HG03457 (cell line): ENCODE results near the gene YIPF3.
"Not testable (repeated sequence)": the region's sequence is repeated elsewhere in the genome, so short reads cannot be mapped to it uniquely, and the experiment has no call there.

Source experiments
- ATAC-seq: cut with Tn5 transposase; IDR thresholded peaks from one replicate; pipeline ENCODE4 v1.9.1; 2021; ENCODE audit warnings: moderate number of reproducible peaks; ENCODE audit not compliant: unreplicated experiment

Gene YIPF3

DNA sequence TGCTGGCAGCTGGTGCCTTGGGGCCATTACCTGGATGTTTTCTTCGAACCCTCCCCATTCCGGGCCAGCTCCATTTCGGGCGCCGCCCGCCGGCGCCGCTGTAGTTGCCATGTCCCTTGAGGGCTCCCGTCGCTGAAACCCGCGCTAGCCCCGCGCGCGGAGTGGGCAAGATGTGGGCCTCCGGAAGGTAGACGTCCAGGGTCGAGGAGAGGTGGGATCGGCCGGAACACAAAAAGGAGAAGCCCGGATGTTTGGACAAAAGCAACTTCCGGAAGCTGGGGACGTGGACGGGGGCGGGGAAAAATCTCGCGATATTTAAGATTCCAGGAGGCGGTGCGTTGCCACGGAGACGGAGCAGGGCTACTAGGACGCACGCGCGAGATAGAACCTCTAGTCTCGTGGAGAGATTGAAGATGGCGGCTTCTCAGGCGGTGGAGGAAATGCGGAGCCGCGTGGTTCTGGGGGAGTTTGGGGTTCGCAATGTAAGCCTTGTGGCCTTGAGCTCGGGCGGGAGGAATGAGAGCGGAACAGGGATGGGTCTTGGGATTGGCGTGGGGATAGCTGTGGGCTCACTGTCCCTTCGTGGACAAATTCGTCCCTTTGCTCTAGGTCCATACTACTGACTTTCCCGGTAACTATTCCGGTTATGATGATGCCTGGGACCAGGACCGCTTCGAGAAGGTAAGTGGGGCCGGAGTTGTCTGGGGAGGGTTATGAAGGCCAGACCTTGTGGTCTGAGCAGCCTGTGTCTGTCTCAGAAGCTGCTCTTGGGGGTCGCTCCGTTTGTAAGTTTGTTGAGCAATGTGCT is at the start of gene YIPF3, which contains the start of gene POLR1C:
Gene YIPF3, minus strand, starts transcription at position 230 of the 808 bp plus-strand sequence. Its CDS starts 119 bp downstream, at position 111.
Gene POLR1C, plus strand, starts transcription at position 393 of the 808 bp plus-strand sequence. Its CDS starts 21 bp downstream, at position 414.
- peak; percentile 78 for ATAC-seq

DNA sequence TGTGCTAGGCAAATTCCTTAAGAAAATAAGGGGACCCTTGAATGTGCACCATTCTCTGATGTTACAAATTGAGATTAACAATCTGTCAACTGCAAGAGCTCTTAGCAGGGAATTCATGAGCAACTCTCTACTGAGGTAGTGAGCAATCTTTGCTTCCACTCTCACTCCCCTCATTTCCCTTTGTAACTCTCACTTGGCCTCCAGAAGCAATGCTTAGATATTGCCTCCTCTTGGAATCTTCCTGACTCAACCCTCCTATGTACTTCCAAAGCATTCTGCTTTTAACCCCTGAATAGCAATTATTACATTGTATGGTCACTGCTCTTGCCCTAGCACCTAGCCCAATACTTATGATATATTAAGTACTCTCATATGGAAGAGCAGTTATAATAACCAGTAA is 42.6 kb upstream of the YIPF3 start:
- no peak for ATAC-seq

DNA sequence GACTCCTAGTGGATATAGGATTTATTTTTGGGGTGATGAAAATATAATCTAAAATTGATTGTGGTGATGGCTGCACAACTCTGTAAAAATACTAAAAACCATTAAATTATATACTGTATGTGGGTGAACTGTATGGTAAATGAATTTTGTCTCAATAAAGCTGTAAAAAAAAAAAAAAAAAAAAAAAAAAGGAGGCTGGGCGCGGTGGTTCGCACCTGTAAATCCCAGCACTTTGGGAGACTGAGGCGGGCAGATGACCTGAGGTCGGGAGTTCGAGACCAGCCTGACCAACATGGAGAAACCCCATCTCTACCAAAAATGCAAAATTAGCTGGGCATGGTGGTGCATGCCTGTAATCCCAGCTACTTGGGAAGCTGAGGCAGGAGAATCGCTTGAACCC is 40.9 kb upstream of the YIPF3 start:
- ATAC-seq = not testable (repeated sequence)

- ATAC-seq = no peak
Observed at GRCh38 chr6:43547222-43547621, 30.5 kb upstream of the YIPF3 start.

GRCh38 chr6:43544461-43544860 is 27.7 kb upstream of the YIPF3 start:
- no peak for ATAC-seq

DNA sequence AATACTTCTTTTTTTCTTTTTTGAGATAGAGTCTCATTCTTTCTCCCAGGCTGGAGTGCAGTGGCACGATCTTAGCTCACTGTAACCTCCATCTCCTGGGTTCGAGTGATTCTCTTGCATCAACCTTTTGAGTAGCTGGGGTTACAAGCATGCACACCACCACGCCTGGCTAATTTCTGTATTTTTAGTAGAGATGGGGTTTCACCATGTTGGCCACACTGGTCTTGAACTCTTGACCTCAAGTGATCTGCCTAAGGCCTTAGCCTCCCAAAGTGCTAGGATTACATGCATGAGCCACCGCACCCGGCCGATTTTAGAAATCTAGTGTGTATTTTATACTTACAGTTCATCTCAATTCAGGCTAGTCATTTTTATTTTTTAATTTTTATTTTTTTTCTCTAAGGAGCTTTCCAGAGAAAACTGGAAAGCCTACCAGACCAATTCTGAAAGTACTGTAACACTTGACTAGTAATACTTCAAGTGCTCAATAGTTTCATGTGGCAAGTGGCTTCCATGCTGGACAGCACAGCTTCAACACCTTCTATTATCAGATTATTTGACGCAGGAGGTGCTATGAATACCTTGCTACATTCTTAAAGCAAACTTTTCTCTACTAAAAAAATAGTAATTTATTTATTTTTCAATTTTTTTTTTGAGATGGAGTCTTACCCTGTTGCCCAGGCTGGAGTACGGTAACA is 25.2 kb upstream of the YIPF3 start:
- ATAC-seq = no peak

GRCh38 chr6:43540507-43540906 is 23.8 kb upstream of the YIPF3 start:
- ATAC-seq = no peak

DNA sequence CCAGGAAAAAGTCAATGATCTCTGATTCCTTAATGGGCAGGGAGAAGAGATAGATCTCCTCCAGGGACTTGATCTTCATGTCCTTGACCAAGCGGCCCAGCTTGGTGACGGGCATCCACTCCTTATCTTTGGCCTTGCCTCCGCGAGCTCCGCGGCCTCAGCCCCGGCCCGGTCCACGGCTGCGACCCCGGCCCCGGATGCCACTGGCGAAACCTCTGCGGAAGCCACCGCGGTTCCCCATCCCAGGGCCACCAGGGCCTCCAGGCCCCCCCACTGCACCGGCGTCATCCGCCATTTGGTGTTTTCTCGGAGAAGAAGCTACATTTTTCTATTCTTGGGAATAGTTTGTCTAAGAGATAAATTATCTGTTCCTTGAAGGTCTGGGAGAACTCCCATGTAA is 22.7 kb upstream of the YIPF3 start:
- not testable (repeated sequence) for ATAC-seq

DNA sequence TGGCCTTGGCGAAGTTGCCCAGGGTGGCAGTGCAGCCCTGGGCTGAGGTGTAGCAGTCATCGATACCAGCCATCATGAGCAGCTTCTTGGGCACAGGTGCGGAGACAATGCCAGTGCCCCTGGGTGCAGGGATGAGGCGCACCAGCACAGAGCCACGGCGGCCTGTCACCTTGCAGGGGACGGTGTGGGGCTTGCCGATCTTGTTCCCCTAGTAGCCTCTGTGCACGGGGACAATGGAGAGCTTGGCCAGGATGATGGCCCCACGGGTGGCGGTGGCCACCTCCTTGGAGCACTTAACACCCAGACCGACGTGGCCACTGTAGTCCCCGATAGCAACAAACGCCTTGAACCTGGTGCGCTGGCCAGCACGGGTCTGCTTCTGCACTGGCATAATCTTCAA is 22.3 kb upstream of the YIPF3 start:
- not testable (repeated sequence) for ATAC-seq

- no peak for ATAC-seq
Observed at GRCh38 chr6:43532201-43532600, 15.5 kb upstream of the YIPF3 start.

DNA sequence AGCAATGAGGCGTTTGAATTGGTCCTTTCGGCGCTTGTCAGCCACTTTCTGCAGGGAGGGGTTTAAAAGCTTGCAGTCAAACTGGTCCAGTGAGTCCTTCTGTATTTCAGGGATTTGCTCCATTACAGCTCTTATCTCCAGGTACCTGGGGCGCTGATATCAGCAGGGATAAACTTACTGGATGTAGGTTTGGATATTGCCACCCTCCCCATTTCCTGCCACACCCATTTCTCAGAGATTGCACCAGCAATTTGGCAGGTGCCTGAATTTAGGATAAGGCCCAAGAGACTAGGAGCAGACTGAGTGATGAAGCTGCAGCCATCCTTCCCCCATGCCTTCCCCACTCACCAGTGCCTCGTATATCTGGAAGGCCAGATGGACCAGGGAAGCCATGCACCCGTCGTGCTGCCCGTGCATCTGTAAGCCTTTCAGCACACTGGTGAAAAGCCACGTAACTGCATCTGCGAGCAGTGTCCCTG is 7.8 kb upstream of the YIPF3 start:
- ATAC-seq = no peak

GRCh38 chr6:43523284-43523683 is 6.6 kb upstream of the YIPF3 start:
- no peak for ATAC-seq

GRCh38 chr6:43522547-43523261 is 6.0 kb upstream of the YIPF3 start:
- ATAC-seq = no peak

- no peak for ATAC-seq
Observed at GRCh38 chr6:43521836-43522235, 5.1 kb upstream of the YIPF3 start.

DNA sequence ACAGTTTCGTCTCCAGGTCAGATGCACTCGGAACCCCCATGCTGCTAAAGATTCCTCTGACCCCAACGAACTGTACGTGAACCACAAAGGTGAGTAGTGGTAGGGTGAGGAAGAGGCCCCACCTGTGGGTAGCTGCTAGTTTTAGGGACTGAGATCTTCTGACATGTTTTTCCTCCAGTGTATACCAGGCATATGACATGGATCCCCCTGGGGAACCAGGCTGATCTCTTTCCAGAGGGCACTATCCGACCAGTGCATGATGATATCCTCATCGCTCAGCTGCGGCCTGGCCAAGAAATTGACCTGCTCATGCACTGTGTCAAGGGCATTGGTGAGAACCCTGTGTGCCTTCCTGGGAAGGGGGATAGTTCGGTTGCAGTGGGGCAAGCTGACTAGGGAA is 3.4 kb upstream of the YIPF3 start:
- no peak for ATAC-seq

DNA sequence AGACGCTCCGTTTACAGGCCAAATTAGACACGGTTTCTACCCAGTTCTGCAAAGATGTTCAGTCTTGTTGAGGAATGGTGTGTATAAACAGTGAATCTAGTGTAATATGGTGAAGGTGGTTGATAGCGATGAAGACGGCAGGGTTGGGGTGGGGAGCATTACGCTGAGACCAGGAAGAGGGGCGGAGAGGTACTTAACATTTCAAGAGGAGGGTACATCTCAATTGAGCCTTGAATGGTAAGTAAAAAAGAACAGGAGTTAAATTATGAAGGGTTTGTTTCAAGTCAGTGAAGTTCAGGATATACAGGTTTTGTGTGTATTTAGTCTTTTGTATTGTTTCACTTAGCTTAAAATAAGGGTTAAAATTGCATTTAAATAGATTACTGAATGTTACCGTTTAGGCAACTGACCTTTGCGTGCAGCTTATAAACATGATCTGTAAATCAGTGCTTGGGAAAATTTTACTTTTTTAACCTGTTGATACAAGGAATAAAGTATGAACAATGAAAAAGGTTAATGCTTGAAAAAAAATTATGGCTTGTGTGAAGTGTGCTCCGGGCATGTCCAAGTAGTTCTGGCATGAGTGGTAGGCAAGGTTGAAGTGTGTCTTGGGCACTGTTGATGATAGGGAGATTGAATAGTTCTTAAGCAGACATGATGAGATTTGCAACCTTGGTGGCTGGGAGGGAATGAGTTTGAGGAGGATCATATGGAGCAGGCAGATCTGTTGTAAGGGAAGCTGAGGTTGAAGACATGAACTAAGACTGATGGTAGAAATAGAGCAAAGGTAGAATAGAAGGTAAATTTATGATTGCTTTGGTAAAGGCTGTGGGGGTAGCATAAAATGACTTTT is 1.0 kb upstream of the YIPF3 start:
- no peak for ATAC-seq

- no peak for ATAC-seq
Observed at GRCh38 chr6:43516367-43516696, 394 bp downstream of the YIPF3 start.

DNA sequence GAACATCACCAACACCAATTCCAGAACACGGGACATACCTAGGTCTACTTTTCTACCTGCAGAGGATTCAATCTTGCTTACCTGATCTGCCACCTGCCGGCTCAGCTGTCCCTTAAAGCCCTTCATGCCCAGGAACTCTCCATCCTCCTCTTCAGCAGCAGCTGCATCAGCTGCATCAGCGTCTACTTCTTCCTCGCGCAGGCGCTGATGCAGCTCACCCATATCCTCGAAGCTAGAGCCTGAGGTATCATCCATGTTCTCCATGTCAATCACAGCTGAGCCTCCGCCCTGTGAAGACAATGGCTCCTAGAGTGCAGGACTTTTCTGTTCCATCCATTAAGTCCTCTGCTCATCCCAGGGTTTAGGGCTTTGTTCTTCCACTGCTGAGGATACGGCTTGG is 918 bp downstream of the YIPF3 start:
- ATAC-seq = no peak

GRCh38 chr6:43511824-43512415 is 4.8 kb downstream of the YIPF3 start:
- no peak for ATAC-seq

DNA sequence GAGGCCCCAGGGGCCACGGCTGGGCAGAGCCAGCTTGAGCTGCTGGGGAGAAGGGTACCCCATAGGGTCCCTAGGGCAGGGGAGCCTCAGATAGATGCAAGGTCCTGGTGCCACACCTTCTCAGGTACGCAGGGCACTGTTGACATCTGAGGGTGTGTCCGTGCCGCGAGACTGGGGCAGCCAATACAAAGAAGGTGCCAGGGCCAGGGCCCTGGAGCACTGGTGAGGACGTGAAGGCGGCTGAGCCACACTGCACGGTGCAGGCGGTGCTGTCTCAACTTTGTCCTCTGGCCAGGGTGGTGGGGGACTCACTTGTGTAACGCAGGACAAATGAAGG is 5.9 kb downstream of the YIPF3 start:
- no peak for ATAC-seq
